Activated T-cell treated with anti-CD3 and anti-CD28 coated beads, Interleukin-2, amount 50 U/mL, for 4 hours (primary cell): ENCODE measurements around the gene EFCAB5. TPM values are rescaled to one million over a fixed set of nuclear protein-coding genes. Genes with fewer than 3 reads are reported as not detected.
A peak's percentile ranks its signal among the peaks of the same experiment; 100 is the strongest.
"Not testable (repeated sequence)": the region's sequence is repeated elsewhere in the genome, so short reads cannot be mapped to it uniquely, and the experiment has no call there.

Source experiments
- ATAC-seq, 2 donors: fragments of 200-7000 bp; cut with Tn5 transposase; one replicate each; pipeline ENCODE4 v1.10.0; 2021
- DNase-seq: peaks from one replicate; pipeline ENCODE4 v3.0.0-alpha.2; 2020
- H3K27me3 Mint-ChIP-seq: one replicate; pipeline ENCODE4 v1.8.0; 2021; ENCODE audit warnings: low read depth, mixed read lengths
- H3K36me3 Mint-ChIP-seq: one replicate; pipeline ENCODE4 v1.8.0; 2022; ENCODE audit warnings: mixed read lengths; ENCODE audit not compliant: insufficient read depth
- H3K4me1 Mint-ChIP-seq: one replicate; pipeline ENCODE4 v1.8.0; 2021; ENCODE audit warnings: low read depth, mixed read lengths
- H3K4me3 Mint-ChIP-seq: one replicate; pipeline ENCODE4 v1.8.0; 2021; ENCODE audit warnings: mild to moderate bottlenecking, moderate library complexity, mixed read lengths
- H3K9me3 Mint-ChIP-seq: one replicate; pipeline ENCODE4 v1.8.0; 2021; ENCODE audit warnings: mixed read lengths
- total RNA-seq, 3 donors: library from RNA; stranded (reverse); gene quantifications; one replicate each; pipeline ENCODE4 v1.2.1, GENCODE V29; 2021

The EFCAB5 gene
- total RNA-seq, 3 donors from 2014 or later: 0.15 to 0.30 TPM; not detected in 1

GRCh38 chr17:30086896-30087295 lies 145.5 kb downstream of the EFCAB5 start:
- H3K36me3 Mint-ChIP-seq: no peaks in the 10 kb centered on the region

GRCh38 chr17:30087431-30087830 lies 146.0 kb downstream of the EFCAB5 start:
- H3K9me3 Mint-ChIP-seq, DNase-seq, ATAC-seq, H3K36me3 Mint-ChIP-seq, H3K4me3 Mint-ChIP-seq, H3K4me1 Mint-ChIP-seq: not testable (repeated sequence)
- peaks cover 24% of the 10 kb centered on the region for H3K27me3 Mint-ChIP-seq

More at GRCh38 chr17:30086896-30087295, 145.5 kb downstream of the EFCAB5 start:
- no peaks in the 10 kb centered on the region for H3K4me1 Mint-ChIP-seq
- no peak for DNase-seq
- H3K27me3 Mint-ChIP-seq: peaks cover 23% of the 10 kb centered on the region
- no peak overlapping the region for H3K4me3 Mint-ChIP-seq
- ATAC-seq: no peak
- H3K9me3 Mint-ChIP-seq: no peaks in the 10 kb centered on the region

GRCh38 chr17:30091121-30091670 lies 149.8 kb downstream of the EFCAB5 start:
- peaks cover 4% of the 10 kb centered on the region for H3K4me1 Mint-ChIP-seq
- DNase-seq: no peak
- H3K4me3 Mint-ChIP-seq: no peak overlapping the region
- peaks cover 27% of the 10 kb centered on the region for H3K27me3 Mint-ChIP-seq
- H3K36me3 Mint-ChIP-seq: no peaks in the 10 kb centered on the region
- no peak for ATAC-seq
- no peaks in the 10 kb centered on the region for H3K9me3 Mint-ChIP-seq

GRCh38 chr17:30091771-30092170 lies 150.3 kb downstream of the EFCAB5 start:
- DNase-seq: no peak
- H3K4me1 Mint-ChIP-seq: peaks cover 4% of the 10 kb centered on the region
- no peak for ATAC-seq
- H3K4me3 Mint-ChIP-seq: no peak overlapping the region
- peaks cover 26% of the 10 kb centered on the region for H3K27me3 Mint-ChIP-seq
- no peaks in the 10 kb centered on the region for H3K36me3 Mint-ChIP-seq
- no peaks in the 10 kb centered on the region for H3K9me3 Mint-ChIP-seq

GRCh38 chr17:30092886-30093285 lies 151.5 kb downstream of the EFCAB5 start:
- no peaks in the 10 kb centered on the region for H3K36me3 Mint-ChIP-seq
- ATAC-seq: no peak

GRCh38 chr17:30093463-30094147 lies 152.2 kb downstream of the EFCAB5 start:
- Mint-ChIP-seq H3K9me3 (no peaks in the 10 kb centered on the region), H3K4me1 (peaks cover 4% of the 10 kb centered on the region), H3K4me3 (no peak overlapping the region), H3K36me3 (no peaks in the 10 kb centered on the region), H3K27me3 (peaks cover 22% of the 10 kb centered on the region)
- ATAC-seq: peak; percentile 62 to 75
- DNase-seq: peak; percentile 17

More at GRCh38 chr17:30092886-30093285, 151.5 kb downstream of the EFCAB5 start:
- Mint-ChIP-seq H3K27me3 (peaks cover 22% of the 10 kb centered on the region), H3K4me3 (no peak overlapping the region), H3K9me3 (no peaks in the 10 kb centered on the region), H3K4me1 (peaks cover 4% of the 10 kb centered on the region)
- DNase-seq: no peak

- DNase-seq (no peak), ATAC-seq (no peak)
- Mint-ChIP-seq H3K4me3 (no peak overlapping the region), H3K9me3 (no peaks in the 10 kb centered on the region), H3K36me3 (no peaks in the 10 kb centered on the region), H3K27me3 (peaks cover 17% of the 10 kb centered on the region), H3K4me1 (peaks cover 4% of the 10 kb centered on the region)
These were observed 154.2 kb downstream of the EFCAB5 start for GRCh38 chr17:30095507-30096244.

GRCh38 chr17:30101686-30102390 lies 160.4 kb downstream of the EFCAB5 start:
- Mint-ChIP-seq H3K27me3 (no peaks in the 10 kb centered on the region), H3K36me3 (no peaks in the 10 kb centered on the region), H3K4me1 (peaks cover 5% of the 10 kb centered on the region), H3K4me3 (no peak overlapping the region), H3K9me3 (no peaks in the 10 kb centered on the region)
- DNase-seq (no peak), ATAC-seq (no peak)

- Mint-ChIP-seq H3K27me3 (peaks cover 2% of the 10 kb centered on the region), H3K4me3 (no peak overlapping the region), H3K4me1 (peaks cover 5% of the 10 kb centered on the region), H3K9me3 (no peaks in the 10 kb centered on the region), H3K36me3 (no peaks in the 10 kb centered on the region)
- no peak for DNase-seq
- ATAC-seq: no peak
These were observed 162.5 kb downstream of the EFCAB5 start for GRCh38 chr17:30103921-30104320.

GRCh38 chr17:30104575-30105339 lies 163.3 kb downstream of the EFCAB5 start:
- H3K4me3 Mint-ChIP-seq: peak overlapping the region; percentile 73
- ATAC-seq: peak; percentile 98
- peak; percentile 66 for DNase-seq
- peaks cover 2% of the 10 kb centered on the region for H3K27me3 Mint-ChIP-seq
- peaks cover 5% of the 10 kb centered on the region for H3K4me1 Mint-ChIP-seq
- no peaks in the 10 kb centered on the region for H3K9me3 Mint-ChIP-seq
- no peaks in the 10 kb centered on the region for H3K36me3 Mint-ChIP-seq

GRCh38 chr17:30112794-30113193 lies 171.4 kb downstream of the EFCAB5 start:
- H3K9me3 Mint-ChIP-seq: no peaks in the 10 kb centered on the region
- H3K36me3 Mint-ChIP-seq: peaks cover 4% of the 10 kb centered on the region
- peaks cover under 1% of the 10 kb centered on the region for H3K27me3 Mint-ChIP-seq
- DNase-seq (no peak), ATAC-seq (no peak)
- peaks cover 12% of the 10 kb centered on the region for H3K4me1 Mint-ChIP-seq
- H3K4me3 Mint-ChIP-seq: no peak overlapping the region

GRCh38 chr17:30113213-30113612 lies 171.8 kb downstream of the EFCAB5 start:
- DNase-seq (no peak), ATAC-seq (no peak)
- Mint-ChIP-seq H3K27me3 (no peaks in the 10 kb centered on the region), H3K4me1 (peaks cover 17% of the 10 kb centered on the region), H3K4me3 (no peak overlapping the region), H3K36me3 (peaks cover 6% of the 10 kb centered on the region), H3K9me3 (no peaks in the 10 kb centered on the region)

GRCh38 chr17:30116345-30116660 lies 174.9 kb downstream of the EFCAB5 start:
- ATAC-seq (peak; percentile 36 to 38), DNase-seq (no peak)
- no peaks in the 10 kb centered on the region for H3K27me3 Mint-ChIP-seq
- peak overlapping the region; percentile 96 for H3K4me3 Mint-ChIP-seq
- H3K4me1 Mint-ChIP-seq: peaks cover 37% of the 10 kb centered on the region
- H3K36me3 Mint-ChIP-seq: peaks cover 20% of the 10 kb centered on the region
- no peaks in the 10 kb centered on the region for H3K9me3 Mint-ChIP-seq
